HG02763 (cell line): ENCODE results near the gene RRM1.
"Not testable (repeated sequence)": the region's sequence is repeated elsewhere in the genome, so short reads cannot be mapped to it uniquely, and the experiment has no call there.

Experiments used
- ATAC-seq: cut with Tn5 transposase; IDR thresholded peaks from one replicate; pipeline ENCODE4 v1.9.1; 2021; ENCODE audit warnings: mild to moderate bottlenecking, moderate library complexity; ENCODE audit not compliant: unreplicated experiment

The RRM1 gene

GRCh38 chr11:4134806-4135205 is 40.2 kb downstream of the RRM1 start:
- ATAC-seq, result no peak

- ATAC-seq, result no peak
Measured at GRCh38 chr11:4138497-4138896, 43.9 kb downstream of the RRM1 start.

GRCh38 chr11:4140067-4140636 is 45.6 kb downstream of the RRM1 start:
- ATAC-seq, result no peak

- ATAC-seq, result no peak
Measured at GRCh38 chr11:4146070-4146771, 51.6 kb downstream of the RRM1 start.

- no peak for ATAC-seq
Measured at GRCh38 chr11:4146772-4147098, 52.1 kb downstream of the RRM1 start.

GRCh38 chr11:4154503-4154902 is 59.9 kb downstream of the RRM1 start:
- no peak for ATAC-seq

- no peak for ATAC-seq
Measured at GRCh38 chr11:4156571-4156970, 62.0 kb downstream of the RRM1 start.

GRCh38 chr11:4158818-4159217 is 64.2 kb downstream of the RRM1 start:
- ATAC-seq, result not testable (repeated sequence)

GRCh38 chr11:4161305-4161704 is 66.7 kb downstream of the RRM1 start:
- no peak for ATAC-seq

- no peak for ATAC-seq
Measured at GRCh38 chr11:4164884-4165590, 70.4 kb downstream of the RRM1 start.

GRCh38 chr11:4167292-4167691 is 72.7 kb downstream of the RRM1 start:
- ATAC-seq, result no peak

- ATAC-seq, result no peak
Measured at GRCh38 chr11:4167758-4168157, 73.2 kb downstream of the RRM1 start.

- ATAC-seq, result not testable (repeated sequence)
Measured at GRCh38 chr11:4175620-4176350, 81.2 kb downstream of the RRM1 start.

GRCh38 chr11:4178813-4179662 is 84.4 kb downstream of the RRM1 start:
- ATAC-seq, result no peak

- no peak for ATAC-seq
Measured at GRCh38 chr11:4180441-4181183, 86.0 kb downstream of the RRM1 start.

GRCh38 chr11:4181782-4182721 is 87.5 kb downstream of the RRM1 start:
- ATAC-seq, result peak; percentile 57

GRCh38 chr11:4183410-4184057 is 88.9 kb downstream of the RRM1 start:
- ATAC-seq, result no peak

- ATAC-seq, result no peak
Measured at GRCh38 chr11:4184163-4184916, 89.7 kb downstream of the RRM1 start.
